Renal cortical epithelial cell (primary cell): ENCODE data around the gene TRMT6. TPM values are rescaled to one million over a fixed set of nuclear protein-coding genes. Genes with fewer than 3 reads are reported as not detected.

Experiments
- DNase-seq: peaks from one replicate; pipeline ENCODE4 v3.0.0-alpha.2; 2011; ENCODE audit warnings: low read depth
- total RNA-seq: library from RNA; depleted of rRNA; stranded (reverse); fragments of >200 nt; gene quantifications from 2 replicates; pipeline ENCODE4 v1.2.3, GENCODE V29; 2014

The TRMT6 gene
- total RNA-seq, 1 donor from 2014 or later = 15.1 TPM

GRCh38 chr20:5949943-5950270, 426 bp downstream of the TRMT6 start:
- DNase-seq = no peak

- DNase-seq = no peak
Observed at GRCh38 chr20:5947276-5947675, 3.1 kb downstream of the TRMT6 start.

- no peak for DNase-seq
Observed at GRCh38 chr20:5945963-5946362, 4.4 kb downstream of the TRMT6 start.

- no peak for DNase-seq
Observed at GRCh38 chr20:5938456-5939029, 11.8 kb downstream of the TRMT6 start.

- DNase-seq = no peak
Observed at GRCh38 chr20:5936238-5936637, 14.1 kb downstream of the TRMT6 start.

GRCh38 chr20:5935384-5935783, 14.9 kb downstream of the TRMT6 start:
- no peak for DNase-seq

GRCh38 chr20:5933802-5934436, 16.4 kb downstream of the TRMT6 start:
- peak; percentile 36 for DNase-seq

- DNase-seq = no peak
Observed at GRCh38 chr20:5932796-5933195, 17.5 kb downstream of the TRMT6 start.

GRCh38 chr20:5931411-5931810, 18.9 kb downstream of the TRMT6 start:
- no peak for DNase-seq

- DNase-seq = no peak
Observed at GRCh38 chr20:5928836-5929715, 21.3 kb downstream of the TRMT6 start.

- DNase-seq = no peak
Observed at GRCh38 chr20:5927749-5928462, 22.4 kb downstream of the TRMT6 start.

GRCh38 chr20:5925551-5925950, 24.8 kb downstream of the TRMT6 start:
- no peak for DNase-seq

- no peak for DNase-seq
Observed at GRCh38 chr20:5923493-5923892, 26.8 kb downstream of the TRMT6 start.

GRCh38 chr20:5920581-5920980, 29.8 kb downstream of the TRMT6 start:
- DNase-seq = no peak

GRCh38 chr20:5919626-5920544, 30.4 kb downstream of the TRMT6 start:
- peak; percentile 32 for DNase-seq

GRCh38 chr20:5918856-5919625, 31.3 kb downstream of the TRMT6 start:
- peak; percentile 83 for DNase-seq

- no peak for DNase-seq
Observed at GRCh38 chr20:5914859-5915258, 35.5 kb downstream of the TRMT6 start.

GRCh38 chr20:5913166-5913565, 37.2 kb downstream of the TRMT6 start:
- DNase-seq = no peak

GRCh38 chr20:5910186-5910585, 40.1 kb downstream of the TRMT6 start:
- no peak for DNase-seq

- DNase-seq = peak; percentile 57
Observed at GRCh38 chr20:5908981-5909380, 41.4 kb downstream of the TRMT6 start.

- DNase-seq = no peak
Observed at GRCh38 chr20:5900908-5901307, 49.4 kb downstream of the TRMT6 start.
